Measurements from ENCODE around the gene TUBB2A. TPM values are rescaled to one million over a fixed set of nuclear protein-coding genes. Genes with fewer than 3 reads are reported as not detected.

Gene TUBB2A
- total and polyA plus RNA-seq, 2 of the 8 experiments (the other 6 are each of a cell fraction or from before 2014, with no cell fraction given): 315 to 330 TPM

DNA sequence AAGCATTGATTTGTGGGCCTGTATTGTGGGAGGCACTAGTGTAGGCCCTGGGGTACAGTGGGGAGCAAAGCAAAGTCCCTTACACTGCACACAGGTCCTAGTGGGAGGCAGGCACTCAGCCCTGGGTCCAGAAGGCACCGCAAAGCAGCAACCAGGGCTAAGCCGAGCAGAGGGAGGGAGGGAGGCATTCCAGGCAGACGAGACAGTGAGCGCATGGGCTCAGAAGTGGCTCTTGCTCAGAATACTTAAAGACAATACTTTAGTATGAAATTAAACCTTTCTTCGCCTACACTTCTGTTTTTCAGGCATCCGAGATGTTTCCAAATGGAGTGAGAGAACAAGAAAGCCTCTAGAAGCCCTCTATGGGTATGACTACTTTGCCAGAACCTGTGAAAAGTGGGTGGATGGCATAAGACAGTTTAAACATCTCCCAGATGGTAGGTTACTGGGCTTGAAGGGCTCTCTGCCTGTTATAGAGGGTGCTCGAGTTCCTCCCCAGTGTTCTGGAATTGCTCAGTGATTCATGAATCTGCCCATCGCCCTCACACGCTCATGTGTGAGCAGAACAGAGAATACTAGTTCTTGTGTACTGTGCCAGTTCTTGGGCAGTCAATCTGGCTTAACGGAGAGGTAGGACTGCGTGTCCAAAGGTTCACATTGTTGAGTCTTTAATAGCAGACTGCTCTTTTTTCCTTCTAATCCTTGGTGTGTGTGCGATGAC, 20.1 kb downstream of the TUBB2A start:
- H2BK20ac ChIP-seq (ENCODE audit: low read length): no peak overlapping the region
- no peak overlapping the region for H2BK15ac ChIP-seq (ENCODE audit: low read length)
- H4K5ac ChIP-seq (ENCODE audit: insufficient read length, low read depth, low read length): no peak overlapping the region
- no peak overlapping the region for H3K14ac ChIP-seq (ENCODE audit: insufficient read length)
- H3K79me1 ChIP-seq (ENCODE audit: low read depth, low read length): no peaks in the 10 kb centered on the region
- no peak overlapping the region for H3K27ac ChIP-seq (ENCODE audit: low read depth, low read length)
- no peaks in the 10 kb centered on the region for H3K27me3 ChIP-seq (replicated peaks in 1 of 4; ENCODE audit: control insufficient read depth in 3 of 4, extremely low read depth in 1 of 4, insufficient read depth in 3 of 4, low read length in 3 of 4)
- no peak overlapping the region for H3K23ac ChIP-seq (ENCODE audit: insufficient read length)
- no peaks in the 10 kb centered on the region for H4K20me1 ChIP-seq (replicated peaks in 1 of 2; ENCODE audit: control insufficient read depth in 1 of 2, insufficient read depth in 2 of 2, low read length in 2 of 2)
- H3K4me3 ChIP-seq (ENCODE audit: extremely low read depth in 1 of 4, insufficient read depth in 2 of 4, low read depth in 3 of 4, low read length in 4 of 4): no peak overlapping the region
- peaks cover 17 to 67% (median 38%) of the 10 kb centered on the region in 4 experiments for H3K36me3 ChIP-seq (ENCODE audit: control insufficient read depth in 2 of 4, insufficient read depth in 4 of 4, low read length in 3 of 4)
- ChIA-PET CTCF (ENCODE audit: partially characterized antibody) (interaction anchor here (1.6 kb wide), 1 partner anchor 101 kb away, joined by 4 read pairs; no protein-coding TSS in a partner anchor), POLR2A (ENCODE audit: partially characterized antibody) (interaction anchor here (0.8 to 1.4 kb wide), 2 partner anchors 16 to 57 kb away, joined by 3 read pairs; no protein-coding TSS in a partner anchor)
- no peak overlapping the region for H2BK12ac ChIP-seq (ENCODE audit: low read depth, low read length)
- 96% methylated on average over 12 of the region's 12 CpGs; no CpG with 5 or more reads in 1 of the 2 experiments for WGBS, 2 experiments (ENCODE audit: extremely low coverage in 1 of 2, insufficient coverage in 1 of 2, insufficient read length in 1 of 2, insufficient replicate concordance in 2 of 2, low coverage in 1 of 2, low lambda C conversion rate in 2 of 2, missing lambda C conversion rate in 1 of 2)
- DNase-seq (ENCODE audit: low read depth in 1 of 2, low spot score in 2 of 2): no peak
- H3K4ac ChIP-seq (replicated peaks; ENCODE audit: insufficient read length, low read depth, low read length): no peak overlapping the region
- peaks cover 0 to 8% (median 1%) of the 10 kb centered on the region in 4 experiments; a peak in 2 of 7 replicates for H3K4me1 ChIP-seq (replicated peaks in 1 of 4; ENCODE audit: control insufficient read depth in 3 of 4, insufficient read depth in 4 of 4, low read length in 3 of 4)
- H3K18ac ChIP-seq (ENCODE audit: extremely low read depth, low read length): no peak overlapping the region
- no peak overlapping the region for H4K91ac ChIP-seq (replicated peaks; ENCODE audit: insufficient read length, low read length)
- no peak overlapping the region for H3K4me2 ChIP-seq (ENCODE audit: insufficient read depth in 1 of 2, low read depth in 2 of 2, low read length in 2 of 2)
- no peaks in the 10 kb centered on the region for H3K79me2 ChIP-seq (ENCODE audit: control insufficient read depth in 1 of 2, insufficient read depth in 2 of 2, low read length in 2 of 2)
- no peak overlapping the region for H2AFZ ChIP-seq (ENCODE audit: low read length)
- H2AK5ac ChIP-seq (ENCODE audit: low read depth, low read length): no peak overlapping the region
- FAIRE-seq: no peak
- no peak overlapping the region for H3K9ac ChIP-seq (replicated peaks in 1 of 4; ENCODE audit: extremely low read depth in 1 of 4, low read depth in 3 of 4, low read length in 3 of 4)
- no peak overlapping the region for H2BK120ac ChIP-seq (replicated peaks; ENCODE audit: low read depth, low read length)
- H2BK5ac ChIP-seq (ENCODE audit: low read depth, low read length): no peak overlapping the region
- H3K23me2 ChIP-seq (ENCODE audit: low read depth, low read length): no peaks in the 10 kb centered on the region
- H3K9me3 ChIP-seq (ENCODE audit: insufficient read depth in 2 of 2, low read depth in 1 of 2, low read length in 1 of 2): no peaks in the 10 kb centered on the region
- H3K56ac ChIP-seq (replicated peaks; ENCODE audit: insufficient read length, low read depth, low read length): no peak overlapping the region
- H4K8ac ChIP-seq (ENCODE audit: extremely low read depth, insufficient read depth, low read length): no peak overlapping the region
- TF ChIP-seq RXRA (IDR thresholded peaks at IDR 0.05; ENCODE audit: insufficient read depth, low read depth, low read length) (no peak), CREB1 (IDR thresholded peaks at IDR 0.05) (no peak), BRCA1 (IDR thresholded peaks at IDR 0.05; ENCODE audit: low read depth, low read length) (no peak), NRF1 (IDR thresholded peaks at IDR 0.05; ENCODE audit: low read depth, low read length) (no peak), JUND (IDR thresholded peaks at IDR 0.05; ENCODE audit: low read length) (no peak), POLR2AphosphoS5 (IDR thresholded peaks at IDR 0.05; ENCODE audit: low read depth, low read length) (no peak), TEAD4 (IDR thresholded peaks at IDR 0.05; ENCODE audit: low read depth, low read length) (no peak), CHD2 (IDR thresholded peaks at IDR 0.05; ENCODE audit: low read length) (no peak), EZH2 (IDR thresholded peaks at IDR 0.05; ENCODE audit: low read depth, low read length, severe bottlenecking) (no peak), GTF2F1 (IDR thresholded peaks at IDR 0.05; ENCODE audit: borderline replicate concordance, low read depth, low read length) (no peak)
- TF ChIP-seq, protein P1, sequence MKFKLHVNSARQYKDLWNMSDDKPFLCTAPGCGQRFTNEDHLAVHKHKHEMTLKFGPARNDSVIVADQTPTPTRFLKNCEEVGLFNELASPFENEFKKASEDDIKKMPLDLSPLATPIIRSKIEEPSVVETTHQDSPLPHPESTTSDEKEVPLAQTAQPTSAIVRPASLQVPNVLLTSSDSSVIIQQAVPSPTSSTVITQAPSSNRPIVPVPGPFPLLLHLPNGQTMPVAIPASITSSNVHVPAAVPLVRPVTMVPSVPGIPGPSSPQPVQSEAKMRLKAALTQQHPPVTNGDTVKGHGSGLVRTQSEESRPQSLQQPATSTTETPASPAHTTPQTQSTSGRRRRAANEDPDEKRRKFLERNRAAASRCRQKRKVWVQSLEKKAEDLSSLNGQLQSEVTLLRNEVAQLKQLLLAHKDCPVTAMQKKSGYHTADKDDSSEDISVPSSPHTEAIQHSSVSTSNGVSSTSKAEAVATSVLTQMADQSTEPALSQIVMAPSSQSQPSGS (IDR thresholded peaks at IDR 0.05; ENCODE audit: low read length): no peak
- TF ChIP-seq, protein P2, sequence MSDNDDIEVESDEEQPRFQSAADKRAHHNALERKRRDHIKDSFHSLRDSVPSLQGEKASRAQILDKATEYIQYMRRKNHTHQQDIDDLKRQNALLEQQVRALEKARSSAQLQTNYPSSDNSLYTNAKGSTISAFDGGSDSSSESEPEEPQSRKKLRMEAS (IDR thresholded peaks at IDR 0.05): no peak
